NCI-H2171 (cell line): Measurements from ENCODE around the gene MMP2.

ENCODE experiments used
- DNase-seq: peaks from one replicate; lab custom pipeline; 2025; lab: John Stamatoyannopoulos, UW

Gene MMP2

DNA sequence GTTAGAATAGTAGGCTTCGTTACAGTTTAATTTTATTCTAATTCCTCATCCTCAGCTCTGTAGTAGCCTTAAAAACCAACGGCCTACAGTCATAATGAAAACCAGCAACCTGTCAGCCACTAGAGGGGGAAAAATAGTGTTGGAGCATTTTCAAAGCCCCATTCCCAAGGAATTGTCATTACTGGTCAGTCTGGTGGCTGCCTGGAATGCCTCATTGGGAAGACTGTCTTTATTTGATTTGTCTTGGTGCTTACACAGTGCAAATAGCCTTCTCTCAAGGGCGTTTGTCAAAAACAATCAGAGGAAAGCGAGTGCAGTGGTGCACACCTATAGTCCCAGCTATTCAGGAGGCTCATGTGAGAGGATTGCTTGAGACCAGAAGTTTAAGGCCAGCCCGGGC is 34.6 kb downstream of the MMP2 start:
- DNase-seq = no peak

DNA sequence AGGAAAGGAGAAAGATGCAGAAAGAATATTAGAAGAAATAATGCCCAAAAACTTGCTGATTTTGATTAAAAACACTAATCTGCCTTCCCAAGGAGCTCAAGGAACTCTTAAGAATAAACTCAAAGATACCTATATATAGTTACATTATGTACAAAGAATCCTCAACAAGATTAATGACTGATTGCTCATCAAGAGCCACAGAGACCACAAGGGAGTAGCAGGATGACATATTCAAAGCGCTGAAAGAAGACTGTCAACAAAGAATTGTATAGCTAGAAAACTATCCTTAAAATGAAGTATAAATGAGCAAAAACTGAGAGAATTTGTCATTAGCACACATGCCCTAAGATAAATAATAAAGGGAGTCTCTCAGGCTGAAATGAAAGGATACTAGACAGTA is 36.1 kb downstream of the MMP2 start:
- no peak for DNase-seq

DNA sequence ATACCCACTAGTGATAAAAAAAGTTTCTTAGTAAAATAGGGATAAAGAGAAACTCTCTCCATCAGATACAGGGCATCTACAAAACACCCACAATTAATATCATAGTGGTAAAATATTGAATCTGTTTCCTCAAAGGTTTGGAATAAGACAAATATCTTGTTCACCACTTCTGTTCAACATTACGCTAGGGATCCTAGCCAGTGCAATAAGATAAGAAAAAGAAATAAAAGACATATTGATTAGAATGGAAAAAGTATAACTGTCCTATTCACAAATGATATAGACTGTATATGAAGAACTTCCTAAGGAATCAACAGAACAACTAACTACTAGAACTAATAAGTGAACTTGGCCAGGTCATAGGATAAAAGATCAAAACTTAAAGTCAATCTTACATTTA is 42.8 kb downstream of the MMP2 start:
- DNase-seq = no peak

DNA sequence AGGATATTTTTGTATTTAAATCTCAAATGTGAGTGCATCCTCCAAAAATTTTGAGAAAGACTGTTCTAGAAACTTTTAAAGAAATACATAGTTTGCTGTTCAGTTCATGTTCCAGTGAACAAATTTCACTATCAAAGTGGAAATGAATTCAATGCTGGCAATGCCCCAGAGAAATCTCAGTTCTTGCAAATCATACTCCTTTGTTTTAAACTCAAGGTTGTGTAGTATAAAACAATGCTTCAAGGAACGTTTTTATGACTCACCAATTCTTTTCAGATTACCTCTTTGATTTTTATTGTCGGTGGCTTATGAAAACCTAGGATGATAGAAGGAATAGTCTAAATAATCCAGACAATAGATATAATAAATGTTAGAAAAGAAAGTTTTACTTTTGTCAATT is 47.4 kb downstream of the MMP2 start:
- DNase-seq = no peak

DNA sequence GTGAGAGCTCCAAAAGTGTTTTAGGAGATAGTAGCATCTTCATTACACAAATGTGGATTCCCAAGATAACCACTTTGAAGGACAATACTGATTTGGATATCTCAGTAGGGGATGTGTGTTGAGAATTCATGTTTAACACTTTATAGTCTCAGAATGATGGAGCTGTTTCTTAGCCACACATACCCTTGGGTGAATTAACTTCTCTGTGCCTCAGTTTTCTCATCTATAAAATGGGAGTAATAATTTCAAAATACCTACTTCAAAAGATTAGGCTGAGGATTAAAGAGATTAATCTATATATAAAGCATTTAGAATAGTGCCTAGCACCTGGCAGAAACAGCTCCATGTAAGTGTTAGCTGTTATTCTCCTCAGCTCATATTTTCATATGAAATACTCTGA is 48.9 kb downstream of the MMP2 start:
- DNase-seq = no peak

DNA sequence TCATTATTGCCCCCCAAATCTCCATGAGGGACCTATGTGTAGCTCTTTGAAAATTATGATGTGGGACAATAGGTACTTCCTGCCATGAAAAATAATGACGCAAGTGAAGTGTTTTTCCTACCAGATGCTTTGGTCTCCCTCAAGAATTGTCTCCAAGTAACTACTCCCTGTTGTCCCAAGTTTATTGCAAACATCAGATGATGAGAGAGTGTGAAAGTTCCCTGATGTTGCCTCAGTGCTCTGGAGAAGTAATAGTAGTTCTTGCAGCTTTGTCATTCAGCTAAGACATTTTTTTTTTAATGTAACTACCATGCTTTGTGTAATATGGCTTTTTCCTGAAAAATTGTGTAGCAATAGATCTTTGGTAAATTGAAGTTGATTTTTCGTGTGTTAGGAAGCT is 50.0 kb downstream of the MMP2 start:
- DNase-seq = no peak

DNA sequence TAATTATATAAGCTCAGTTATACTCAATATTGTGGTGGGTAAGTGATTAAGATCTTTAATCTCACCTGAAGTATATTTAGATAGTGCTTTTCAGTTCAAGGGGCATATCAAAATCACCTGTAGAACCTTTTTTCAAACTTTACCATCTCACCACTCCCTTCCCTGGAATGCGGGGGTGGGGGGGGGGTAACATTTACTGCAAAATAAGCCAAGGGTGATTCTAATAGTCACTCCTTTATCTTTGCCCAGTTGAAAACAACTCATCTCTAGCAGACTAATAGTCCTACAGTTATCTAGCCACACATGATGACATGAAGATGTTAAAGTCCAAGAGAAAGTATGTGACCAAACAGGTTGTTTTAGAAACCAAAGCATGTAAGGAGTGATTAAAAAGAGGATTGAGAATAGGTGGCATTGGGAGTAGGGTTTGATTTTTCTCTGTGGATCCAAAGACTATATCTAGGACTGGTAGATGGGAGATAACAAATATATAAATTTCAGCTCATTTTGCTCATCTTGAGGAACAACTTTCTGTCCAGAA is 51.4 kb downstream of the MMP2 start:
- DNase-seq = no peak

DNA sequence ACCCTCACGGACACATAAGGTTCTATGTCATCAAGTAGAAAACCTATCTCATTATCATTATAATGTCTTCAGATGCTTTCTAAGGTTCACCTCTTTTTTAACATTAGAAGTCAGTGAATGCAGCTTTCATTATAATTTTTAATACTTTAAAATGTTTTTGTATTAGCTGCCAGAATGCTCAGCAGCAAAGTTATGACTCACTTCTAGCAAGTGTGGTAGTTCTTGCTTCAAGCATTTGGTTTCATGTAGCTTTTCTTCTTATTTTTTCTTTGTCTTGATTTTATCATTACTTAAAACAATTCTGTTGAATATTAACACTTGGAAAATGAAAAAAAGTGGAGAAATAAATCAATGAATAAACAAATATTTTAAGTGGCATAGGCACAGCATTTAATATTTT is 53.2 kb downstream of the MMP2 start:
- no peak for DNase-seq

DNA sequence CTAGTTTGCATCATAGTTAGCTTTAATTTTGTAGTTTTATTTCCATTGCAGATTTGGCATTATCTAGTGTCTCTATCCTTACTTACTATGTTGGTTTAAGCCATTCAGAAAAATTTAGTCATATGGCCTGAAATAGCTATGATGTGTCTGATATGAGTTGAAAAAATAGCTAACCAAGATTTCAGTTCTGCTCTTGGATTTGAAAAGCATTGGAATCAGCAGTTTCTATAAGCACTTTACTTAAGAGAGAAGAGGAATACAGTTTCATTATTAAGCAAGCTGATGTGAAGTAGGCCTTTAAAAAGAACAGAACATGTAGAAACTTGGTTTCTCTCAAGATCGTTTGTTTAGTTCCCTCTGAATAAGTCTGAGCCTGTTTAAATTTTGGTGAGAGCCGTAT is 55.8 kb downstream of the MMP2 start:
- DNase-seq = no peak

DNA sequence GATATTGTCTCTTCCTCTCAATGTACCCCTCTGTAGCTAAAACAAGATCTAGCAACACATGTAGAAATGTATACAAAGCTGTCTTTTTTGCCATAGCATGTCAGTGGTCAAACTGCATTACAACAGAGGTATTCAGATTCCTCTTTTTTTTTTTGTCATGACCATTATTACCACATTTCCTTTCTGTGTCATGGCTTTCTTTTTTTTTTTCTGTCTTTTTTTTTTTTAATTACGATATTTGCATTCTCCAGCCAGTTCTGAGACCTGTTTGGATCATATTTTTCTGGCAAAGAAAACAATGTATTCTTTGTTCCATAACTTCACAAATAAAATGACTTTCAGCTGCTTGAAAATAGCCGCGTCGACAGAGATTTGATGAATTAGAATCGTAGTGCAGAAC is 60.1 kb downstream of the MMP2 start:
- DNase-seq = no peak

DNA sequence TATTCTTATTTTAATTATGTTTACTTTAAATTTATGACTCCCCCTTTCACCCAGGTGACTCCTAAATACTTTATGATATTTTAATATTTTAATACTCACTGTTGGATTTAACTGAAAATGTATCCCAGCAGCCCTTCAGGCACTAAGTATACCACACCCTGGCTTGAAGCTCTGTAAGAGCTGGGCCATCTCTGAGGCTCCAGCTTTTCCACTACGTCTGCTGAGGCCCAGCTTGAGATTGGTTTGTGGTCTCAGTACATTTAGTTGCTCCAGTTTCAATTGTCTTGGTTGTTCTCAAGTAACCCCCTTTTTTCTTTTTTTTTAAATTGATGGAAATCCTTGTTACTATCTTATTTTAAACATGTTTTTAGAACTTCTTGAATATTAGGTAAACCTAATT is 60.5 kb downstream of the MMP2 start:
- DNase-seq = no peak

DNA sequence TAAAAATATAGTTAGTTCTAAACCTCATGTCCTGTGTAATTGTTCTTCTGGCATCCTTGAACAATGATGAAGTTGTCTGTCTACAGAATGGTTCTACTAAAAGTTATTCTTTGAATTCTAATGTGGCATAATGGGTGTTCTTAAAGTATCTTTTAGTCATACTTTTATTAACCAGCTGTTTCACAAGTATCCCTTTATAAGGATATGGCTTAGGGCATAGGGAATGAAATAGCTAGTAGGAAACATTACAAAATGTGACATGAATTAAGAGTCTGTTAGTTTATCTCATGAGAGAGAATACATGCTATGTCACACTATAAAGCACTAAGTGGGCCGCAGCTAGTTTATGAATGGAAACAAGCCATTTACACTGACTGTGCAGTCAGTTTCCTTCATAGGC is 61.2 kb downstream of the MMP2 start:
- DNase-seq = no peak

DNA sequence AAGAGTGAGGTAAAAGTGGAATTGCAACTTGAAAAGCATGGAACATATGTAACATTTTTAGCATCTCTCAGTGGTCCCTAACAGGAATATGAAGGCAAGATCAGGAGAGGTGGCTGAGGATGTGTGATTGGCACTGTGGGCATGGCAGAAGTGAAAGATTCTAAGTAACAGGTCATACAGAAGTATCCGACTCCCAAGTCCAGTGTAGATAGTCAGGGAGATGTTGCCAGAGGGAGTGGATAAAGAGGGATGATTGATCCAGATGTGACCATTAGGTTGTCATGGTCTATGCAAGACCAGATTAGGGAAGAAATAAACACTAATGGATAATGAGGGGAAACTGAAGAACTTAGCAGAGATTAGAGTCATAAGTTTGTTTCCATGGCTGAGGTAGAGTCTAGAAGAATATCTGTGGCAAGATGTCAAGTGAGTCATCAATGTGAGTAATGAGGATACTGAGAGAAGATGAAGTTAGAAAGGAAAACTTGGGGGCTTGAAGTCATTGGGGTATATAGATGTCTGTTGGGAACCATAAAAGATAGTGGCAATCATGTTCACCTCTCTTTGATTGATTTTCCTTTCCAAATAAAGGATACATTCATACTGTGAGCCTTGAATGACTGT is 63.6 kb downstream of the MMP2 start:
- no peak for DNase-seq

DNA sequence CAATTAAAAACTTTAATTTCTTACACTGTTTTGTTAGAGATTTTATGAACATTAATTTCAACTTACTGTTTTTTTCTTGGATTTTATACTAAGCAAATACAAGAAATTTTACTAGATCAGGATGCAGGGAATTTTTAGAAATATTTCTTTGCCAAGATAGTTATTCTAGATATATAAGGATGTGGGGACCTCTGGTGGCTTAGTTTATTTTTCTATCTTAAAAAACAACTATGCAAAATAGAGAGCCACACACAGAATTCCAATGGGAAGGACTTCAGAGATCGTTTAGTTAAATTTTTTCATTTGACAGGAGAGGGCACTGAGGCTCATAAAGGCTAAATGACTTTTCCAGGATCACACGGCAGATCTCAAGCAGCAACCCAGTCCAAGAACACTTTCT is 64.5 kb downstream of the MMP2 start:
- DNase-seq = no peak

DNA sequence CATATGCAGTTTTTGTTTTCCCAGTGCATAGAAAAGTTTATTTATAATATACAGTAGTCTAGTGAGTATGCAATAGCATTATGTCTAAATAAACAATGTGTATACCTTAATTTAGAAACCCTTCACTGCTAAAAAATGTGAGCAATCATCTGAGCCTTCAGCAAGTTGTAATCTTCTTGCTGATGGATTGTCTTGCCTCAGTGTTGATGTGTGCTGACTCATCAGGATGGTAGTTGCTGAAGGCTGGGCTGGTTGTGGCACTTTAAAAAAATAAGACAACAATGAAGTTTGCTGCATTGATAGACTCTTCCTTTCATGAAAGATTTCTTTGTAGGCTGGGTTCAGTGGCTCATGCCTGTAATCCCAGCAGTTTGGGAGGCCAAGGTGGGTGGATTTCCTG is 73.6 kb downstream of the MMP2 start:
- no peak for DNase-seq

DNA sequence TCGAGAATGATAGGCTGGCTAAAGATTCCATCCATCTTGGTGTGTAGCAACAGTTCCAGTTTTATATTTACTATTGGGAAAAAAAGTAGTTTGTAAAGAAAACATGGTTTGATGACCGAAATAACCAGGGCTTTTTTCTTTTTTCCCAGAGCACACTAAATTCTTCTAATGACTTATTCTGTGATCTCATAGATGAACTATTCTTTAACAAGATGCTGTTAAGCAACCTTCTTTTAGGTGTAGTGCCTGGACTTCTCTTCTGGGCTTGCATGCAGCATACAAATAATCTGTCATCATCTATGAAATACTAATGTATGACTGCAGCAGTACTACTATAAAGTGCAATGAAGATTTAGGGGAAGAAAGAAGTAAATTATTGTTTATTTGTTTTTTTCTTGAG is 76.4 kb downstream of the MMP2 start:
- no peak for DNase-seq
